Measurements from ENCODE around the gene DZIP1L. TPM values are rescaled to one million over a fixed set of nuclear protein-coding genes. Genes with fewer than 3 reads are reported as not detected.

Gene DZIP1L
- total and polyA plus RNA-seq, 2 donors (not counting 3 experiments of a cell fraction or from before 2014, with no cell fraction given), result 3.0 to 17.9 TPM

DNA sequence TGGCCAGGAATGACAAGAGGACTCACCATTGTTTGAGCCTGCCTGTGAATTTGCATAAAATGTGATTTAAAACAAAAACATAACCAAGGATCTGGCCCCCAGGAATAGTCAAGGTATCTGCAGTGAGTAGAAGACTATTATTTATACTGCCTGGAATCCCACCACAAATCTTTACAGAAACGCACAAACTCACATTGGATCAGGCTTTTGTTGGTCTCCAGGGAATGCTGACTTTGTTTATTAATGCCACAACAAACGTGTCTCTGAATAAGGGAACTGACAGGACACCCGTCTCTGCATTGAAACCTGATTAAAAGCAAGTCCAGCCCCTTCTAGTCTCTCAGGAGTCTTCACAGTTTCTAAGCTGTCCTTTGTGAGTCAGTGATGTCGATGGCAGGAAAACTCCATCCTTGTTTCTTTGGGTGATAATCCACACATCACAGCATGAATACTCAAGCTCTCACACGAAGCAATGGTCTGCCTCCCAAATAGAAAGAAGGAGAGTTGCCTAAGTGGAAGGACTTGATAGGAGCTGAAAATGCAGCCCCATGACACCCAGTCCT lies 67.7 kb downstream of the DZIP1L start:
- Histone ChIP-seq H3K79me2 (ENCODE audit: control insufficient read depth, insufficient read depth, low read length) (no peaks in the 10 kb centered on the region), H3K9me3 (replicated peaks; ENCODE audit: control insufficient read depth, insufficient read depth, low read length) (no peaks in the 10 kb centered on the region), H3K4me2 (ENCODE audit: insufficient read depth, low read length) (no peak overlapping the region), H4K20me1 (replicated peaks; ENCODE audit: control insufficient read depth, extremely low read depth, insufficient read depth, low read length) (no peaks in the 10 kb centered on the region), H3K4me1 (ENCODE audit: control insufficient read depth, extremely low read depth, insufficient read depth, low read length) (no peaks in the 10 kb centered on the region), H3K9ac (replicated peaks; ENCODE audit: extremely low read depth, insufficient read depth, low read length) (no peak overlapping the region), H3K36me3 (ENCODE audit: control insufficient read depth in 2 of 2, extremely low read depth in 1 of 2, insufficient read depth in 2 of 2, low read length in 2 of 2) (no peaks in the 10 kb centered on the region), H3K27me3 (ENCODE audit: control insufficient read depth in 2 of 2, insufficient read depth in 2 of 2, low read length in 2 of 2) (no peaks in the 10 kb centered on the region), H2AFZ (ENCODE audit: low read depth, low read length) (no peak overlapping the region), H3K9me1 (replicated peaks; ENCODE audit: control insufficient read depth, extremely low read depth, insufficient read depth, low read length) (no peaks in the 10 kb centered on the region), H3K27ac (ENCODE audit: insufficient read depth, low read depth, low read length) (no peak overlapping the region), H3K4me3 (replicated peaks in 1 of 3; ENCODE audit: insufficient read depth in 1 of 3, low read depth in 1 of 3, low read length in 3 of 3) (no peak overlapping the region)
- dilution Hi-C loops (cut with MboI; ENCODE audit: extremely low pct_ligation_motif_present, low sequenced_read_pairs), result no loop called here
- BruUV-seq (replicated peaks), result no TSS peak
- ChIA-PET CTCF (interaction anchor here (1.1 kb wide), 1 partner anchor 11 kb away, joined by 3 read pairs; no protein-coding TSS in a partner anchor), POLR2A (no interaction called here)
- TF ChIP-seq FOS (IDR thresholded peaks at IDR 0.05; ENCODE audit: borderline replicate concordance, insufficient read depth, low read length) (no peak), POLR2A (IDR thresholded peaks at IDR 0.05; ENCODE audit: low read depth, low read length) (no peak), EZH2 (IDR thresholded peaks at IDR 0.05; ENCODE audit: borderline replicate concordance, low read depth, low read length, severe bottlenecking) (no peak), POLR2AphosphoS5 (IDR thresholded peaks at IDR 0.05; ENCODE audit: insufficient read depth, low read depth, low read length) (no peak), JUN (IDR thresholded peaks at IDR 0.05; ENCODE audit: borderline replicate concordance, insufficient read depth, insufficient read length, low read depth) (no peak), GATA2 (IDR thresholded peaks at IDR 0.05; ENCODE audit: insufficient read depth, insufficient read length, low read depth, low read length) (no peak)
- TF ChIP-seq, protein P1, sequence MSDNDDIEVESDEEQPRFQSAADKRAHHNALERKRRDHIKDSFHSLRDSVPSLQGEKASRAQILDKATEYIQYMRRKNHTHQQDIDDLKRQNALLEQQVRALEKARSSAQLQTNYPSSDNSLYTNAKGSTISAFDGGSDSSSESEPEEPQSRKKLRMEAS (IDR thresholded peaks at IDR 0.05; ENCODE audit: insufficient read depth, insufficient read length), result no peak
- FAIRE-seq (no peak), DNase-seq (ENCODE audit: low read depth, low spot score) (no peak)
- intact Hi-C loops (cut with micrococcal nuclease), result no loop called here

DNA sequence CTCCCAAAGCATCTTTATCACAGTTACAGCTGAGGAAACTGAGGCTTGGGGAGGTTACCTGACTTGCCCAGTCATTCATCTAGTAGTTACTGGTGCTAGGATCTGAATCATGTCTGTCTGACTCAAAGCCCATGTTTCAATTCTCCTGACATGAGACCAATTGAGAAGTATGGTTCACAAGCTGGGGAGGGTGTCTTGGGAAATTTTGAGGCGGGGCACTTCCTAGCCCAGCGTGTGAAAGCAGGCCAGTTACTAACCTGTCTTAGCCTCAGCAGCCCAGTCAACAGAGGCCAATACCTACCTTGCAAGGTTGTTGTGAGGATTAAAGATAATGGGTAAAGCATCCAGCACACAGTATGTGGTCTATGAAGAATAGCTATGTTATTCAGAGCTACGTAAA lies 68.5 kb downstream of the DZIP1L start:
- H3K4me2 ChIP-seq (ENCODE audit: insufficient read depth, low read length), result no peak overlapping the region
- H3K9me1 ChIP-seq (replicated peaks; ENCODE audit: control insufficient read depth, extremely low read depth, insufficient read depth, low read length), result no peaks in the 10 kb centered on the region
- no peak for TF ChIP-seq POLR2A (IDR thresholded peaks at IDR 0.05; ENCODE audit: low read depth, low read length)
- TF ChIP-seq, protein P2, sequence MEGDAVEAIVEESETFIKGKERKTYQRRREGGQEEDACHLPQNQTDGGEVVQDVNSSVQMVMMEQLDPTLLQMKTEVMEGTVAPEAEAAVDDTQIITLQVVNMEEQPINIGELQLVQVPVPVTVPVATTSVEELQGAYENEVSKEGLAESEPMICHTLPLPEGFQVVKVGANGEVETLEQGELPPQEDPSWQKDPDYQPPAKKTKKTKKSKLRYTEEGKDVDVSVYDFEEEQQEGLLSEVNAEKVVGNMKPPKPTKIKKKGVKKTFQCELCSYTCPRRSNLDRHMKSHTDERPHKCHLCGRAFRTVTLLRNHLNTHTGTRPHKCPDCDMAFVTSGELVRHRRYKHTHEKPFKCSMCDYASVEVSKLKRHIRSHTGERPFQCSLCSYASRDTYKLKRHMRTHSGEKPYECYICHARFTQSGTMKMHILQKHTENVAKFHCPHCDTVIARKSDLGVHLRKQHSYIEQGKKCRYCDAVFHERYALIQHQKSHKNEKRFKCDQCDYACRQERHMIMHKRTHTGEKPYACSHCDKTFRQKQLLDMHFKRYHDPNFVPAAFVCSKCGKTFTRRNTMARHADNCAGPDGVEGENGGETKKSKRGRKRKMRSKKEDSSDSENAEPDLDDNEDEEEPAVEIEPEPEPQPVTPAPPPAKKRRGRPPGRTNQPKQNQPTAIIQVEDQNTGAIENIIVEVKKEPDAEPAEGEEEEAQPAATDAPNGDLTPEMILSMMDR (IDR thresholded peaks at IDR 0.05; ENCODE audit: extremely low read depth in 1 of 2, insufficient read depth in 1 of 2, low read depth in 1 of 2, low read length in 2 of 2), result no peak
- TF ChIP-seq MYC (IDR thresholded peaks at IDR 0.05; ENCODE audit: low read depth, low read length), result no peak
- TF ChIP-seq POLR2AphosphoS5 (IDR thresholded peaks at IDR 0.05; ENCODE audit: insufficient read depth, low read depth, low read length), result no peak
- TF ChIP-seq, protein P1 (IDR thresholded peaks at IDR 0.05; ENCODE audit: insufficient read depth, insufficient read length), result no peak
- no peak for TF ChIP-seq EZH2 (IDR thresholded peaks at IDR 0.05; ENCODE audit: borderline replicate concordance, low read depth, low read length, severe bottlenecking)
- TF ChIP-seq JUN (IDR thresholded peaks at IDR 0.05; ENCODE audit: borderline replicate concordance, insufficient read depth, insufficient read length, low read depth), result no peak
- TF ChIP-seq FOS (IDR thresholded peaks at IDR 0.05; ENCODE audit: borderline replicate concordance, insufficient read depth, low read length), result no peak
- TF ChIP-seq GATA2 (IDR thresholded peaks at IDR 0.05; ENCODE audit: insufficient read depth, insufficient read length, low read depth, low read length), result no peak
- no peaks in the 10 kb centered on the region for H4K20me1 ChIP-seq (replicated peaks; ENCODE audit: control insufficient read depth, extremely low read depth, insufficient read depth, low read length)
- DNase-seq (ENCODE audit: low read depth, low spot score) (no peak), FAIRE-seq (no peak)
- no peaks in the 10 kb centered on the region for H3K4me1 ChIP-seq (ENCODE audit: control insufficient read depth, extremely low read depth, insufficient read depth, low read length)
- H3K36me3 ChIP-seq (ENCODE audit: control insufficient read depth in 2 of 2, extremely low read depth in 1 of 2, insufficient read depth in 2 of 2, low read length in 2 of 2), result no peaks in the 10 kb centered on the region
- dilution Hi-C loops (cut with MboI; ENCODE audit: extremely low pct_ligation_motif_present, low sequenced_read_pairs) (no loop called here), intact Hi-C loops (cut with micrococcal nuclease) (no loop called here)
- POLR2A ChIA-PET, result no interaction called here
- H3K9ac ChIP-seq (replicated peaks; ENCODE audit: extremely low read depth, insufficient read depth, low read length), result no peak overlapping the region
- H3K79me2 ChIP-seq (ENCODE audit: control insufficient read depth, insufficient read depth, low read length), result no peaks in the 10 kb centered on the region
- no peak overlapping the region for H3K27ac ChIP-seq (ENCODE audit: insufficient read depth, low read depth, low read length)
- CTCF ChIA-PET, result no interaction called here
- H2AFZ ChIP-seq (ENCODE audit: low read depth, low read length), result no peak overlapping the region
- no peak overlapping the region for H3K4me3 ChIP-seq (replicated peaks in 1 of 3; ENCODE audit: insufficient read depth in 1 of 3, low read depth in 1 of 3, low read length in 3 of 3)
- H3K9me3 ChIP-seq (replicated peaks; ENCODE audit: control insufficient read depth, insufficient read depth, low read length), result no peaks in the 10 kb centered on the region
- H3K27me3 ChIP-seq (ENCODE audit: control insufficient read depth in 2 of 2, insufficient read depth in 2 of 2, low read length in 2 of 2), result no peaks in the 10 kb centered on the region
- no TSS peak for BruUV-seq (replicated peaks)

Measured in endothelial cell of umbilical vein (primary cell).